ENCODE measurements around the gene GREB1.

- TF ChIP-seq POLR2A (IDR thresholded peaks at IDR 0.05) = no peak
- TF ChIP-seq CTCF (IDR thresholded peaks at IDR 0.05) = no peak
- no peak for TF ChIP-seq EP300 (IDR thresholded peaks at IDR 0.05)
Observed at GRCh38 chr2:11633923-11634478, 100.2 kb downstream of the GREB1 start.

Data from tibial nerve (tissue), 4 donors.